Cerebellar cortex (tissue), 1 donor: ENCODE data around the gene TTC16.

ENCODE experiments used
- DNase-seq: peaks from one replicate; pipeline ENCODE4 v3.0.0-alpha.2; 2015; ENCODE audit warnings: low spot score

Gene TTC16, protein sequence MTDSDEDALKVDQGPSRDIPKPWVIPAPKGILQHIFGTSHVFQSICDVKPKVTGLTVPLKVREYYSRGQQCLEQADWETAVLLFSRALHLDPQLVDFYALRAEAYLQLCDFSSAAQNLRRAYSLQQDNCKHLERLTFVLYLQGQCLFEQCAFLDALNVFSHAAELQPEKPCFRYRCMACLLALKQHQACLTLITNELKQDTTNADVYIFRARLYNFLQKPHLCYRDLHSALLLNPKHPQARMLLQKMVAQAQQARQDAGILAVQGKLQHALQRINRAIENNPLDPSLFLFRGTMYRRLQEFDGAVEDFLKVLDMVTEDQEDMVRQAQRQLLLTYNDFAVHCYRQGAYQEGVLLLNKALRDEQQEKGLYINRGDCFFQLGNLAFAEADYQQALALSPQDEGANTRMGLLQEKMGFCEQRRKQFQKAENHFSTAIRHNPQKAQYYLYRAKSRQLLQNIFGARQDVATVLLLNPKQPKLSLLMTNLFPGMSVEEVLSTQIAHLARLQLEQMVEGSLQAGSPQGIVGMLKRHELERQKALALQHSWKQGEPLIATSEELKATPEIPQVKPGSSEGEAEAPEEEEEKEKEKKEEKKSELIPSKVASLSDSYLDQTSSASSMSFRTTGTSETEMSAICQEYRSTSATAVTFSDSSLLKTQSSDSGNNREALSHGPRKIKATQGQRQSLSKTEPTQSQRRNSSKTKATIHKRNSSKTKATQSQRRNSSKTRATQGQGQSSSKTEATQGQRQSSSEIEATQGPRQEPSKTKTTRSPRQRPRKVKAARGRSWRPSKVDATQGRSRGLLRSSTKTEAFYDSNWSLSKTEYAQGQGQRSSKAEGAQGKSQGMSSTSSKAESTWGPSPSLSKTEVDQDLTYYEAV

DNA sequence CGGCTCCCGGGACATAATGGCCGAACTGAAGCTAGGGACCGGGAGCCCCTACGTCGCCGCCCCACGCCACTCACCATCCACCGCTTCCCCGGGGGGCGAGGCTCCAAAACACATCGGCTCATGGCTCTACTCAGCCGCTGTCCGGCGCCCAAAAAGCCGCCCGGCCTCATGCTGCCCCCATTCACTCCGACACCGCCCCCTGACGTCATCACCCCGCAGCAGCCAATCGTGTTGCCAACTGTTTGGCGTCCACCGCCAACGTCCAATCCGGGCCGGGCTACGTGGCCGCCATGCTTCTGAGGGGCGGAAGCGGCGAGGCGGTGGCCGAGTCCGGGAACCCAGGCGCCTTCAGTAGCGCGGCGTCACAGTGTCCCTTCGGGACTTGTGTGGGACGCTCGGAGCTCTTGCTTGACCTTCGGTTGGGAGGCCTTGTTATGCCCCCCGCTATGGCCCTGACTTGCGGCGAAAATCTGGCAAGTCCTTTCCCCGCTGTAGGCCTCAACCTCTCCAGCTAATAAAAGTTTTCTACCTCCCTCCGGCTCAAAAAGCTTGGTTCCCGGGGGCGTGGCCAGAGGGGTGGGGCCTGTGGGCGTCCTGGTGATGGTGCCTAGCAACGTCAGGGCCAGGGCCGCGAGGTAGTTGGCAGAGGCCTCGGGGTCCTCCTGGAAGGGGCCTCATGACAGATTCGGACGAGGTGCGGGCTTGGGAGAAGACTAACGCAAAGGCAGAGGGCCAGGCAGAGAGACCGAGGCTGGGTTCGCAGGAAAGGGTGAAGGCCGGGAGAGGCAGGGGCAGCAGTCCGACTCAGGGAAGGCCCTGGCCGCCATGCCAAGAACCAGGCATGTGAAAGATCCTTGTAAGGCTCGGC lies at the start of gene TTC16, which contains the start of gene PTRH1:
TSS of gene TTC16 (plus strand) at position 610 of the 868 bp plus-strand sequence. CDS start at position 677, 67 bp downstream.
TSS of gene PTRH1 (minus strand) at position 194 of the 868 bp plus-strand sequence. CDS start at position 170, 24 bp downstream.
- peak; percentile 97 for DNase-seq

DNA sequence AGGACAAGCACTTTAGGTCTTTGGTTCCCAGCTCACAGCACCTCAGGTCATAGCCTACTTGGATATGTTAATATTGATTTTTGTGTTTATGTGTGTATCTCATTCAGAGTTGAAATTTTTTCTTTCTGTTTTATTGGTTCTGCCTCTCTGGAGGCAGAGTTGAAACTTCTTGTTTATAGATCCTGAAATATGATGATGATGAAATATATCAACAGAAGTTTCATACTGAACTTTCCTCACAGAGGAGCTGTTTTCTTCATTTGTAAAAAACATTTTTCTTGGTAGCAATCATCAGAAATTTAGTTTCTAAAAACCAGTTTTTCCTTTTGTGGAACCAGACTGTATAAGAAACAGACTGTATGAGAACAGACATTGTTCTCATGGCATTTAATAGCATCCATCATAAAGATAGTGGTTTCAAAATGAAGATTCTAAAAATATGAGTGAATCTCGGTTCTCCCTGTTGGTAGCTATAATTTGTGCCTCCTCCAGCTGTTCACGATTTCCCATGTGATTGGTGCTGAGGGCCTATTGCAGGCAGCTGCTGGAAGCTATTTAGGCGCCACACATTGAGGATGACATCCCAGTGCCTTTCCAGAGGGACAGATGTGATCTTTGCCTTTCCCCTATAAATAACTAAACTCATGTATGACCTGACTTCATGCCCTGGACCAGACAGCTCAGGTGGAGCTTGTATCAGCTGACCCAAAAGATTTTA lies 48.6 kb upstream of the TTC16 start:
- DNase-seq, result no peak

DNA sequence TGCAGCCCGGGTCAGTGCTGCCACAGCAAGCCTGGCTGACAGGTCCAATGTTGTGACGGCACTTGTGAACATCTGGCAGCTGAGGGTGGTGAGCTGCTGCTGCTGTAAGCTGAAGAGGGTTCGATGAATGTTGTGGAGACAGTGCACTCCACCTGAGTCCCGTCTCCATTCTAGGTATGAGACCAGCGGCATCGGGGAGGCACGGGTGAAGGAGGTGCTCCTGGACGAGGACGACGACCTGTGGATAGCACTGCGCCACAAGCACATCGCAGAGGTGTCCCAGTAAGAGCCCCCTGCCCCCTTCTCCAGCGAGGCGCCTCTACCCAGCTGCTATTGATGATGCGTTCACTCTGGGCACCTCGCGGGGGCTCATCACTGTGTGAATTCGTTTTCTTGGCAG lies 48.0 kb upstream of the TTC16 start:
- DNase-seq, result no peak

DNA sequence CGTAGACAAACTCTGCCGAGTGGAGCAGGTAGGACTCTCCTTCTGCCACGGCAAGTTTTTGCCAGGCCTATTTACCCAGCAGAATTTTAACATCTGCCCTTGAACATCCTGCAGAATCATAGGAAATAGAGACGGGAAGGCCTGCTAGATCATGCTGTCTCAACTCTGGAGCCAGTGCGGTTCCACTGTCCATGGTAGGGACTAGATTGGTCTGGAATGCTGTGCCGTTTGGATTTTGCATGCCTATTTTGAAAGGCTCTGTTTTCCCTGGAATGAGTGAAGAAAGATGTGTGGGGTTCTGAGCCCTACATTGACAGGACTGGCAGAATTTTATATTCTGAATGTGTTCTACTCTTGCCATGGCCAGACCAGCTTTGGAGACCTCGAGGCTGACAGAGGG lies 42.6 kb upstream of the TTC16 start:
- DNase-seq, result no peak

DNA sequence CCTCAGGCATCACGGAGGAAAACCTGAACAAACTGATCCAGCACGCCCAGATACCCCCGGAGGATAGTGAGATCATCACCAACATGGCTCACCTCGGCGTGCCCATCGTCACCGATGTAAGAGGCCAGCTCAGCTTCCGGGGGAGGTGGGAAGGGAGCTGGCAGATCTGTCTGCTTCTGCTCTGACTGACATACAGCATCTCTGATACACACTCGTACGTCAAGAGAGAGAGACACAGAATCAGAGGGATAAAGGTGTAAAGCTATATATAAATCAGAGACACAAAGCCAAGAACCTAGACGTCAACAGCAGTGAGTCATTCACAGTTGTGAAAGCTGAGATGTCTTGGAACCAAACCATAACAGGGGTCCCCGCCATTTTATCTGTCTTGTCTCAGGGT lies 39.2 kb upstream of the TTC16 start:
- no peak for DNase-seq

DNA sequence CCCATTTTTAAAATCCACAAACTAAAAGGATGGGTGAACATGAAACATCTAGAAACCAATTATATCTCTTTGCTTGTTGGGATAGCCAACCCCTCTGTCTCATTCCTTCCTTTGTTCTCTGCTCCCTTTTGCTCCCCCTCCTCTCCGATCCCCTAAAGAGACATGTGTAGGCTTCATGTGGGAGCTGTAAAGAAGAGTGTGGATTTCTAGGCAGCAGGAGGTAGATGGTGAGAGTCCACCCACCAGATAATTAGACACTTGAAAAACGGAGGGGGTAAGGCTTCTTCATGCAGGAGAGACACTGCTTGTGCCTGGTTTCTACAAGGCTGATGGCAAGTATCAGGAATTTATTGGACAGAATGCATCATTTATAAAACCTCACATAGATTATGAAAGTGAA lies 36.4 kb upstream of the TTC16 start:
- no peak for DNase-seq

DNA sequence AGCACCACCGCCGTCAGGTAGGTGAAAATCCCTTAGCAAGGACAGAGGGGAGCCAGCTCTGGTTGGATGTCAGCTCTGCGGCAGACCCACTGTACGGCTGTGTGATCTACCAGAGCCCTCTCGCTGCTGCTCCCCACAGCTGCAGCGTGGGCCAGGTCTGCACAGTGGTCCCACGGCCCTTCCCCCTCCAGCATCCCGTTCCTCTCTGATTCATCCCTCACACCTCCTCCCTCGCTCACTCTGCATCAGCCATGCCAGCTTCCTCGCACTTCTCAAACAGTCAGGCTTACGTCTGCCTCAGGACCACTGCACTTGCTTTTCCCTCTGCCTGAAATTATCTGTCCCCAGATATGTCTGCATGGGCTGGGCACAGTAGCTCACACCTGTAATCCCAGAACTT lies 35.7 kb upstream of the TTC16 start:
- DNase-seq, result no peak

DNA sequence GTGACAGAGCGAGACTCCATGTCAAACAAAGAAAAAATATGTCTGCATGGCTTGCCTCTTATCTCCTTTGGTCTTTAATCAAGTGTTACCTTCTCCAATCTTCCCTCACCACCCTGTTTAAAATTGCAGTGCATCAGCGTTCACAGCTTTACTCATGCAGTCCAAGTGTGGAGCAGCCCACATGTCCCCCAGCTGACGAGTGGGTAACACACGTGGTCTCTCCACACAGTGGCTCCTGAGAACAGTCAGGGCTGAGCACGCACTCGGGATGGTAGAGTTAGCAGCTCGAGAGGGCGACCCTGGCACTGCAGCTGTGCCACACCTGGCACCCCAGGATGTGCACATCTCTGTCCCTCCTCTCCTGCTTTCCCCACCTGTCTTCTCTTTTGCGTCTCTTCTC lies 35.0 kb upstream of the TTC16 start:
- DNase-seq, result no peak

DNA sequence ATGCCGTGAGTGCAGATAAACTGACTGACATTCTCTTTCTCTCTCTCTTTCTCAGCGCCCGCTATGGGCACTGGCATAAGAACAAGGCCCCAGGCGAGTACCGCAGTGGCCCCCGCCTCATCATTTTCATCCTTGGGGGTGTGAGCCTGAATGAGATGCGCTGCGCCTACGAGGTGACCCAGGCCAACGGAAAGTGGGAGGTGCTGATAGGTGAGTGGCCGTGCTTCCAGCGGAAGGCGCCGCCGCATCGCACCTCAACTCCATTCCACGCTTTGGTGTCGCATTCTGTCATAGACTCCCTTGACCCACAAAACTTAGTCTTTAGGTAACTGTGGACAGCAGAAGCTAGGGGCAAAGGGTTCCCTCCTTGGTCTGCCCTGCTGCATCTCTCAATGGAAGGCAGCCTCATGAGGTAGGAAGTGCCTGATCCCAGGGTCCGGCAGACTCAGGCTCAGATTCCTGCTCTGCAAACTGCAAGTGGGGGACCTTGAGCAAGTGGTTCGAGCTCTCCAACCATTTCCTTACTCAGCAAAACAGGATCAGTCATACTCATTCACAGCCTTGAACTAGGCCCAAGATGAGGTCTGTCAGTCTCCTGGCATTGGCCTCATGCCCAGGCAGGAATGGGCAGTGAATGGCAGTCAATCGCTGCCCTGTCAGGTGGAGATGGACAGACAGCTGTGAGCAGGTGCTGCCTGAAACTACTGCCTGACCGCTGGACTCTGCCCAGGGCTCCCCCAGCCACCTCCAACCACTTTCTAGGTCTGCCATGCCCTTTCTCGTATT lies 33.3 kb upstream of the TTC16 start:
- DNase-seq, result no peak

DNA sequence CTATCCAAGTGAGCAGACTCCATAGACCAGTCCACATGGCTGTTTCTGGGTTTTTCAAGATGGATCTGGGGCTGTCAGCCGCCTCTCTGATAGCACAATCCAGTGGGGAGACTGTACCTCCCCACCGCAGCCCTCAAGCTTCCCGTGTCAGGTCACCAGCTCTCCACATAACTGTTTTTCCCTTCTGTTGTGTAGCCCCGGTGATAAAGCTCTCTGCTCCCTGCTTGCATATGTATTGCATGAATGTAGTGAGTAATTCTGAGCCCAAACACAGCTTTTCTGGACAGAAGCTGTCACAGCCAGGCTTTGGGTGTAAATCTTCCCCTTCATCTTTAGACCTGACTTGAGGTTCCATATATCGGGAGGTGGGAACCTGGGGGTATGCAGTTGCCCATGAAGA lies 32.2 kb upstream of the TTC16 start:
- DNase-seq, result no peak

DNA sequence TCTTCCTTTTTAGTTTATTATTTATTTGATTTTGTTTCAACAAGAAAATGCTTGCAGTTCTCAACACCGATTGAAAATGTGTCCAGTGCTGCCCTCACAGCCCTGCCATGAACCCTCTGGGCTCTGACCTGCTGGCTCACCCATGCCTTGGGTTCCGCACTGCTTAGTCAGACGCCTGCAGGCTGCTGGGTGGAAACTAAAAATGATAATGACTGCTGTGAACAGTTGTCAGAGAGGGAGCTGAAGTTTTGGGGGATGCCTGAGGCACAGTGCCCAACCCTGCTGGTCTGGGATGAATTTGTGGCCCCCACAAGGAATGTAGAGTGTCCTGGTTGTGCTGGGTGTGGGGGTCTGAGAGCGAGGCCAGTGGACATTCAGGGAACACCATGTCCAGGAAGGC lies 31.3 kb upstream of the TTC16 start:
- DNase-seq, result no peak

DNA sequence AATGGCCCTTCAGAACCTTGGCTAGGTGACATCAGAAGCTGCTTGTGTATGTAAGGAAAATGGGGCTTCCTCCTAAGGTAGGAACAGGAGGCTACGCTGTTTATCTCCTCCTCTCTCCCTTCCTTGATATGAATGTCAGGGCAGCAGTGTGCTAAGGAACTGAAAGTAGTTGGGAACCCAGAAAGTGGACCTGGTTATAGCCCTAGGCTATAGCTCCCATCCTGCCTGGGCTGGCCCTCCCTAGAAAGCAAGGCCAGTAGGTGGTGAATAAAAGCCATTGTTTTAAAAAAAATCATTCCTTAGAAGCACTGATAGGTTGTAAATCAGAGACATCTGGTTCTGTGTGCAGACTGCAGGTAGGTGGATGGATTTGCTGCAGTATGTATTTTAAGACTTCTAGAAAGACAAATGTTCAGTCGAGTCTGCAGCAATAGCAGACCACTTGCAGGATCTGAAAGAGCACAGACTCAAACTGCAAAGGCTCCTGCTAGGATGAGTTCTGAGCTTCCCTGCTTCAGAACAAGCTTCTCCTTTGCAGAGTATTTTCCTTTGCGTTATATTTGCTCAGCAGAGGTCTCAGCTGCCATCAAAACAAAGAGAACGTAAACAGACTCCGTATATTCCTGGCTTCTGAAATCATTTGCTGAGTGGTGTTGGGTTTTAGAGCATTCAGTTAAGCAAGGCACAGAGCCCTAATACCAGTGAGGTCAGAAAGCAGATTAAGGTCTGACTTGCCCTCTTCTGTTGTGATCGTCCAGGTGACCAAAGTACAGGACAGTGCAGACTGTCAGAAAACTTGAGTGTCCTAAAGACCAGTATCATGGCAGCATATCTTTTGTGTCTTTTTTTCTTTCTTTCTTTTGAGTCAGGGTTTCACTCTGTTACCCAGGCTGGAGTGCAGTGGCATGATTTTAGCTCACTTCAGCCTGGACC lies 29.2 kb upstream of the TTC16 start:
- DNase-seq, result no peak

DNA sequence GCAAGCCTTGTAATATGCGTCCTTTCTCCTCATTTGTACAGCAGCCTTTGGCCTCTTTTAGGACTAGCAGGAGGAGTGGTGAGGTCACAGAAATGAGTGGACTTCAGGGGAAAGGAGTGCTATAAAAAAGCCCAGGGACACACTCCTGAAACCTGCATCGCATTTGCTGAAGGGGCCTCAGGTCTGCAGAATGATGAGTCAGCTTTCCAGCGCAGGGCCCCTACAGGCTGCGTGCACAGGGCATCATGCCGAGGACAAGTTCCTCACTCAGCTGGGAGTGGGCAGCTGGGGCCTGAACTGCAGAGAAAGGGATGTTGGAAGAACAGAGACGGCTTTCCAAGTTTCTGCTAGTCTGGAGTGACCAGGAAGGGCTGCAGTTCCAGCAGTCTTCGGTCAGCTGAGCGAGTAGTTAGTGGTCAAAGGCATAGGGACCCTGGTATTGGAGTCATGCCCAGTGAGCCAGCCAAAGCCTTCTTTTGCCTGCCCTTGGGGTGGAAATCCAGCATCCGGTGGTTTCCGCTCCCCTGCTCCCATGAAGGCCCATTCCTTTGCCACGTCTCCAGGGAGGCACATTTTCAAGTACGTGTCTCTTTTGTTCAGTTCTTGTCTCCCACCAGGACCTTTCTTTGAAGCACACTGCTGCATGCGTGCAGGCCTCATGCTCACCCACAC lies 26.4 kb upstream of the TTC16 start:
- no peak for DNase-seq

DNA sequence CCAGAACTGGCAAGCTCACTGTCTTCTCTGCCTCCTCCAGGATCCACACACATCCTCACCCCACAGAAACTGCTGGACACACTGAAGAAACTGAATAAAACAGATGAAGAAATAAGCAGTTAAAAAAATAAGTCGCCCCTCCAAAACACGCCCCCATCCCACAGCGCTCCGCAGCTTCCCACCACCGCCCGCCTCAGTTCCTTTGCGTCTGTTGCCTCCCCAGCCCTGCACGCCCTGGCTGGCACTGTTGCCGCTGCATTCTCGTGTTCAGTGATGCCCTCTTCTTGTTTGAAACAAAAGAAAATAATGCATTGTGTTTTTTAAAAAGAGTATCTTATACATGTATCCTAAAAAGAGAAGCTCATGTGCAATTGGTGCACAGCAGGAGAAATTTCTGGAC lies 25.1 kb upstream of the TTC16 start:
- DNase-seq, result no peak

DNA sequence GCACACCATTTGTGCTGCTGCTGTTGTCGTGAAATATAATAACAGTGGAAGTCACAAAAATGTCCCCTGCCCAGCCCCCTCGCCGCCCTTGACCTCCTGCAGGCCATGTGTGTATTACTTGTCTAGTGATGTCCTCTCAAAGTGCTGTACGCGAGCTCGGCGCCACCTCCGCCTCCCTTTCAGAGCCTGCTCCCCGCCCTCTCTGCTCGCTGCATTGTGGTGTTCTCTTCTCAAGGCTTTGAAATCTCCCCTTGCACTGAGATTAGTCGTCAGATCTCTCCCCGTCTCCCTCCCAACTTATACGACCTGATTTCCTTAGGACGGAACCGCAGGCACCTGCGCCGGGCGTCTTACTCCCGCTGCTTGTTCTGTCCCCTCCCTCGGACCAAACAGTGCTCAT lies 23.8 kb upstream of the TTC16 start:
- DNase-seq, result no peak

DNA sequence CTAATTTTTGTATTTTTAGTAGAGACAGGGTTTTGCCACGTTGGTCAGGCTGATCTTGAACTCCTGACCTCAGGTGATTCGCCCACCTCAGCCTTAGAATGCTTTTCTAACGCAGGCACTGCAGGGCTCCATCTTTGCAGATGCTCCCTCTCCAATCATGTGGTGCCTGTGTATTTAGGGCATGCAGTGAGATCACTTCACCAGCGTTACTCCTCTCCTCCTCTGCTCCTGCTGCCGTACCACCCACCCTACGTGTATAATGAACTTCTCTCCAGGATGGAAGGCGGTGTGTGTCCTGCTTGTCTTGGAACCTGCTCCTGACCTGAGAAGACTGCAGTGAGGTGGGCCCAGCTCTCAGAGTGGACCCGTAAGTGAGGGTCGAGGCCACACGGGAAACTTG lies 22.7 kb upstream of the TTC16 start:
- DNase-seq, result no peak

DNA sequence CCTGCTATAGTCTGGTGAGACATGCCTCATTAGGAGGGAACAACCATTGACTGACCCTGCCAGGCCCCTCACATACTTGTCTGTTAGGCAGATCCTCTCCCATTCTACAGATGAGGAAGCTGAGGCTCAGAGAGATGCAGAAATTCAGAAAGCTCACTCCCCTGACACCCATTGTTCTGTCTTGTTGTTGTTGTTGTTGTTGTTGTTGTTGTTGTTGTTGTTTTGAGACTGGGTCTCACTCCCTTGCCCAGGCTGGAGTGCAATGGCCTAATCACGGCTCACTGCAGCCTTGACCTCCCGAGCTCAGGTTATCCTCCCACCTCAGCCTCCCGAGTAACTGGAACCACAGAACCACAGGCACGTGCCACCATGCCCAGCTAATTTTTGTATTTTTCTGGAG lies 22.2 kb upstream of the TTC16 start:
- DNase-seq, result no peak

DNA sequence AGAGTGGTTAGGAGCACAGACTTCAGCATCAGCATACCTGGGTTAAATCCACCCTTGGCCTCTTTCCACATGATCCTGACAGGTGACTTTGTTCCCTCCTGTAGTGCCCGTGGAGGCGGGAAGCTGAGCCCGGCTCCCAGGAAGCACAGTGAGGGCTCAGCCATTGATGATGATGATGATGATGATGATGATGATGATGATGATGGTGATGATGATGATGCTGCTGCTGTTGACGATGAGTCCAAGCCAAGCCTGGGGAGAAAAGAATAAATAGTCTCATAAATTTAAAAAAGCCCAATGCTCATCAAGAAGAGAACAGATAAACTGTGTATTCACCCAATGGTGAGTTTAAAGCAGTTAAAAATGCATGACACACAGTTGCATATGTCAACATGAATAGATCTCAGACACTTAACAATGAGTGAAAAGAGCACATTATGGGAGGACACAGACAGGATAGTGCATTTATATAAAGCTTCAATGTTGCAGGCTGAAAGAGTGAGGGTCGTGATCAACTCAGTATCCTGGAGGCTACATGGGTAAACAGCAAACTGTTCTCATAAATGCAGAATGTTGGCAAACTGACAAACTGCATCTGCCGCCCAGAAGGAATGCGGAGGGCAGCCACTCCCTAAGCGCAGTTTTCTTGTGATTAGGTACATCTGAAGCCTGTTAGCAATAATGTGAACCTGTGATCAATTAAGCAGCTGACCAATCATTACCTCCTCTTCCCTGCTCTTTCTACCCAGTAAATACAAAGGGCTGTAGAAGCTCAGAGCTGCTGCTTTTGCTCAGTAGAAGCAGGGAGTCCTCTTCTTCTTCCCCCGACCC lies 20.8 kb upstream of the TTC16 start:
- no peak for DNase-seq
